H9 (cell line): ENCODE measurements around the gene YPEL5. TPM values are rescaled to one million over a fixed set of nuclear protein-coding genes. Genes with fewer than 3 reads are reported as not detected.

Source experiments
- DNase-seq: peaks from one replicate; pipeline ENCODE4 v3.0.0-alpha.2; 2017
- H2AFZ ChIP-seq: one replicate; pipeline ENCODE4 v1.6.1; 2013; ENCODE audit warnings: mild to moderate bottlenecking, low read length, control low read depth, moderate library complexity
- H2AK5ac ChIP-seq: 2 replicates; pipeline ENCODE4 v1.6.1; 2013; ENCODE audit warnings: low read length, control low read depth, mixed read lengths; ENCODE audit not compliant: insufficient read length
- H2BK120ac ChIP-seq: one replicate; pipeline ENCODE4 v1.6.1; 2013; ENCODE audit warnings: low read depth, mild to moderate bottlenecking, low read length, control low read depth, inconsistent platforms; ENCODE audit not compliant: poor library complexity, severe bottlenecking
- H2BK12ac ChIP-seq: 2 replicates; pipeline ENCODE4 v1.6.1; 2013; ENCODE audit warnings: low read length, control low read depth, mixed read lengths, low read depth; ENCODE audit not compliant: insufficient read length
- H2BK15ac ChIP-seq: 2 replicates; pipeline ENCODE4 v1.6.1; 2013; ENCODE audit warnings: low read depth, low read length, control low read depth
- H2BK20ac ChIP-seq: one replicate; pipeline ENCODE4 v1.6.1; 2013; ENCODE audit warnings: low read depth, mild to moderate bottlenecking, low read length, control low read depth, inconsistent platforms; ENCODE audit not compliant: poor library complexity, severe bottlenecking
- H2BK5ac ChIP-seq: 2 replicates; pipeline ENCODE4 v1.6.1; 2013; ENCODE audit warnings: low read length, control low read depth, mixed read lengths; ENCODE audit not compliant: insufficient read length
- H3K14ac ChIP-seq: 2 replicates; pipeline ENCODE4 v1.6.1; 2013; ENCODE audit warnings: low read length, control low read depth; ENCODE audit not compliant: insufficient read depth
- H3K18ac ChIP-seq: 2 replicates; pipeline ENCODE4 v1.6.1; 2013; ENCODE audit warnings: low read depth, mild to moderate bottlenecking, mixed read lengths, low read length, control low read depth; ENCODE audit not compliant: insufficient read length
- H3K23ac ChIP-seq: 2 replicates; pipeline ENCODE4 v1.6.1; 2013; ENCODE audit warnings: low read length, control low read depth, mixed read lengths, low read depth; ENCODE audit not compliant: insufficient read length
- H3K23me2 ChIP-seq: 2 replicates; pipeline ENCODE4 v1.6.1; 2013; ENCODE audit warnings: low read depth, mild to moderate bottlenecking, mixed read lengths, low read length, control low read depth; ENCODE audit not compliant: insufficient read length, poor library complexity, severe bottlenecking
- H3K27ac ChIP-seq: 2 replicates; pipeline ENCODE4 v1.5.1; 2013; ENCODE audit warnings: low read length, control low read depth, mixed read lengths, low read depth; ENCODE audit not compliant: insufficient read length
- H3K27me3 ChIP-seq: 2 replicates; pipeline ENCODE4 v1.6.1; 2013; ENCODE audit warnings: low read length, control low read depth, inconsistent platforms; ENCODE audit not compliant: insufficient read depth
- H3K4ac ChIP-seq: 2 replicates; pipeline ENCODE4 v1.6.1; 2013; ENCODE audit warnings: low read depth, mild to moderate bottlenecking, control low read depth, inconsistent platforms, low read length, moderate library complexity
- H3K4me1 ChIP-seq: 2 replicates; pipeline ENCODE4 v1.6.1; 2013; ENCODE audit warnings: low read length, control low read depth, inconsistent platforms; ENCODE audit not compliant: insufficient read depth
- H3K4me2 ChIP-seq: 2 replicates; pipeline ENCODE4 v1.6.1; 2013; ENCODE audit warnings: low read length, control low read depth, mixed read lengths; ENCODE audit not compliant: insufficient read length, insufficient read depth
- H3K56ac ChIP-seq: 2 replicates; pipeline ENCODE4 v1.6.1; 2013; ENCODE audit warnings: low read depth, mild to moderate bottlenecking, mixed read lengths, low read length, control low read depth; ENCODE audit not compliant: insufficient read length
- H3K79me1 ChIP-seq: 2 replicates; pipeline ENCODE4 v1.6.1; 2013; ENCODE audit warnings: low read depth, mild to moderate bottlenecking, moderate library complexity, low read length, control low read depth, inconsistent platforms; ENCODE audit not compliant: insufficient read depth, poor library complexity, severe bottlenecking
- H3K79me2 ChIP-seq: 2 replicates; pipeline ENCODE4 v1.6.1; 2013; ENCODE audit warnings: low read length, control low read depth, inconsistent platforms; ENCODE audit not compliant: insufficient read depth
- H3K9ac ChIP-seq: 2 replicates; pipeline ENCODE4 v1.6.1; 2013; ENCODE audit warnings: low read length, control low read depth, mixed read lengths; ENCODE audit not compliant: insufficient read length; ENCODE audit errors: extremely low read depth
- H3K9me3 ChIP-seq: one replicate; pipeline ENCODE4 v1.6.1; 2013; ENCODE audit warnings: low read depth, low read length, inconsistent platforms; ENCODE audit not compliant: control insufficient read depth
- H3T11ph ChIP-seq: one replicate; pipeline ENCODE4 v1.6.1; 2013; ENCODE audit warnings: mild to moderate bottlenecking, low read length, control low read depth, inconsistent platforms
- H4K20me1 ChIP-seq: one replicate; pipeline ENCODE4 v1.6.1; 2013; ENCODE audit not compliant: control insufficient read depth, insufficient read length, insufficient read depth
- H4K5ac ChIP-seq: 2 replicates; pipeline ENCODE4 v1.6.1; 2013; ENCODE audit warnings: low read depth, mild to moderate bottlenecking, mixed read lengths, low read length, control low read depth; ENCODE audit not compliant: insufficient read length
- H4K8ac ChIP-seq: replicated peaks from 2 replicates; pipeline ENCODE4 v1.6.1; 2013; ENCODE audit warnings: low read length, control low read depth, mixed read lengths, low read depth; ENCODE audit not compliant: insufficient read length
- H4K91ac ChIP-seq: 2 replicates; pipeline ENCODE4 v1.6.1; 2013; ENCODE audit warnings: low read depth, mild to moderate bottlenecking, moderate library complexity, mixed read lengths, low read length, control low read depth; ENCODE audit not compliant: insufficient read length
- H3K27ac Mint-ChIP-seq, 3 experiments: 2 replicates in 2 of 3; 3 replicates in 1 of 3; pipeline ENCODE4 v1.8.0; 2020 to 2021; ENCODE audit warnings: mixed read lengths in 3 of 3, mild to moderate bottlenecking in 1 of 3, moderate library complexity in 1 of 3
- H3K27me3 Mint-ChIP-seq: 2 replicates; pipeline ENCODE4 v1.8.0; 2021; ENCODE audit warnings: low read depth, mild to moderate bottlenecking, moderate library complexity, mixed read lengths
- H3K36me3 Mint-ChIP-seq, 3 experiments: 2 replicates in 2 of 3; 3 replicates in 1 of 3; pipeline ENCODE4 v1.8.0; 2020 to 2021; ENCODE audit warnings: low read depth in 3 of 3, mixed read lengths in 3 of 3; ENCODE audit not compliant: insufficient read depth in 1 of 3
- H3K4me1 Mint-ChIP-seq, 2 experiments: 2 replicates each; pipeline ENCODE4 v1.8.0; 2020; ENCODE audit warnings: mixed read lengths in 2 of 2
- H3K4me3 Mint-ChIP-seq, 2 experiments: 2 replicates in 1 of 2; 3 replicates in 1 of 2; pipeline ENCODE4 v1.8.0; 2020 to 2021; ENCODE audit warnings: mild to moderate bottlenecking in 2 of 2, mixed read lengths in 2 of 2, moderate library complexity in 1 of 2
- H3K9me3 Mint-ChIP-seq, 2 experiments: 2 replicates in 1 of 2; 3 replicates in 1 of 2; pipeline ENCODE4 v1.8.0; 2020; ENCODE audit warnings: mild to moderate bottlenecking in 2 of 2, mixed read lengths in 2 of 2, moderate library complexity in 1 of 2
- WGBS: extraction: QIAGEN DNeasy Blood & Tissue Kit; methylation state at CpG from one replicate; pipeline ENCODE4 v1.1.7; 2013; ENCODE audit warnings: missing lambda C conversion rate, low lambda C conversion rate, mixed read lengths; ENCODE audit not compliant: insufficient read length; ENCODE audit errors: extremely low coverage; 5-methylcytosine and 5-hydroxymethylcytosine counted together
- total RNA-seq: library from RNA; stranded (reverse); gene quantifications from 2 replicates; pipeline ENCODE4 v1.2.1, GENCODE V29; 2021
- TF ChIP-seq, protein P1 (sequence below): fragments of 200-600 bp; sonication (generic); conservative IDR thresholded peaks from 3 replicates; pipeline ENCODE4 v1.8.0; 2021; ENCODE audit warnings: antibody characterized with exemption, mild to moderate bottlenecking

YPEL5 gene
- total RNA-seq, 1 experiment from 2014 or later, result 28.5 TPM

GRCh38 chr2:30165617-30166016, 18.8 kb downstream of the YPEL5 start:
- Histone ChIP-seq H3K4me2 (no peak overlapping the region), H3K18ac (no peak overlapping the region), H2BK15ac (no peak overlapping the region), H3K14ac (no peak overlapping the region), H3K27ac (no peak overlapping the region), H2BK120ac (no peak overlapping the region), H3K23me2 (no peaks in the 10 kb centered on the region), H3K9me3 (no peaks in the 10 kb centered on the region), H3K79me2 (no peaks in the 10 kb centered on the region), H3K56ac (no peak overlapping the region), H3K9ac (no peak overlapping the region), H3K79me1 (no peaks in the 10 kb centered on the region), H4K91ac (no peak overlapping the region), H4K20me1 (no peaks in the 10 kb centered on the region), H4K8ac (no peak overlapping the region), H2BK12ac (no peak overlapping the region), H2BK5ac (no peak overlapping the region), H2BK20ac (no peak overlapping the region), H2AFZ (no peak overlapping the region), H3K23ac (no peak overlapping the region), H3K4me1 (no peaks in the 10 kb centered on the region), H4K5ac (no peak overlapping the region), H3K4ac (no peak overlapping the region), H3K27me3 (no peaks in the 10 kb centered on the region), H2AK5ac (no peak overlapping the region), H3T11ph (no peak overlapping the region)
- H3K36me3 Mint-ChIP-seq, result no peaks in the 10 kb centered on the region; a peak in 1 of 7 replicates
- TF ChIP-seq, protein P1, sequence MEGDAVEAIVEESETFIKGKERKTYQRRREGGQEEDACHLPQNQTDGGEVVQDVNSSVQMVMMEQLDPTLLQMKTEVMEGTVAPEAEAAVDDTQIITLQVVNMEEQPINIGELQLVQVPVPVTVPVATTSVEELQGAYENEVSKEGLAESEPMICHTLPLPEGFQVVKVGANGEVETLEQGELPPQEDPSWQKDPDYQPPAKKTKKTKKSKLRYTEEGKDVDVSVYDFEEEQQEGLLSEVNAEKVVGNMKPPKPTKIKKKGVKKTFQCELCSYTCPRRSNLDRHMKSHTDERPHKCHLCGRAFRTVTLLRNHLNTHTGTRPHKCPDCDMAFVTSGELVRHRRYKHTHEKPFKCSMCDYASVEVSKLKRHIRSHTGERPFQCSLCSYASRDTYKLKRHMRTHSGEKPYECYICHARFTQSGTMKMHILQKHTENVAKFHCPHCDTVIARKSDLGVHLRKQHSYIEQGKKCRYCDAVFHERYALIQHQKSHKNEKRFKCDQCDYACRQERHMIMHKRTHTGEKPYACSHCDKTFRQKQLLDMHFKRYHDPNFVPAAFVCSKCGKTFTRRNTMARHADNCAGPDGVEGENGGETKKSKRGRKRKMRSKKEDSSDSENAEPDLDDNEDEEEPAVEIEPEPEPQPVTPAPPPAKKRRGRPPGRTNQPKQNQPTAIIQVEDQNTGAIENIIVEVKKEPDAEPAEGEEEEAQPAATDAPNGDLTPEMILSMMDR, result no peak
- H3K9me3 Mint-ChIP-seq, result no peaks in the 10 kb centered on the region
- no peak for DNase-seq
- no CpG with 5 or more reads among the region's 4 CpGs for WGBS
- no peak overlapping the region for H3K4me3 Mint-ChIP-seq
- H3K27me3 Mint-ChIP-seq, result no peaks in the 10 kb centered on the region
- H3K4me1 Mint-ChIP-seq, result peaks cover 12 to 15% of the 10 kb centered on the region in 2 experiments
- no peak overlapping the region for H3K27ac Mint-ChIP-seq
